Epithelial cell of esophagus (primary cell): Measurements from ENCODE around the gene HMGB4.

Experiments
- DNase-seq: peaks from one replicate; pipeline ENCODE4 v3.0.0; 2010; ENCODE audit warnings: low read depth
- H3K4me3 ChIP-seq: 2 replicates; pipeline ENCODE4 v1.5.1; 2011; ENCODE audit warnings: mild to moderate bottlenecking, low read length, control low read depth
- CTCF ChIP-seq: IDR thresholded peaks from 2 replicates; pipeline ENCODE4 v1.5.1; 2011; ENCODE audit warnings: low read depth, mild to moderate bottlenecking, low read length, control low read depth, inconsistent platforms; ENCODE audit not compliant: insufficient read depth; ENCODE audit errors: missing control alignments

Gene HMGB4

GRCh38 chr1:33863779-33864178 is at the start of gene HMGB4:
Gene HMGB4, plus strand, starts transcription at chr1:33864079. Its CDS starts 113 bp downstream, at chr1:33864192.
- no peak for TF ChIP-seq CTCF
- DNase-seq = no peak

GRCh38 chr1:33814166-33814565 is 49.7 kb upstream of the HMGB4 start:
- no peak overlapping the region for H3K4me3 ChIP-seq
- no peak for DNase-seq
- no peak for TF ChIP-seq CTCF

More at GRCh38 chr1:33863779-33864178, at the start of gene HMGB4:
- H3K4me3 ChIP-seq = no peak within 1 kb of the TSS

- DNase-seq = no peak
- no peak overlapping the region for H3K4me3 ChIP-seq
- no peak for TF ChIP-seq CTCF
Measured at GRCh38 chr1:33815061-33815460, 48.8 kb upstream of the HMGB4 start.

- no peak overlapping the region for H3K4me3 ChIP-seq
- no peak for TF ChIP-seq CTCF
- DNase-seq = no peak
Measured at GRCh38 chr1:33818071-33818470, 45.8 kb upstream of the HMGB4 start.

- no peak for DNase-seq
- TF ChIP-seq CTCF = no peak
- H3K4me3 ChIP-seq = no peak overlapping the region
Measured at GRCh38 chr1:33819290-33819912, 44.5 kb upstream of the HMGB4 start.

- TF ChIP-seq CTCF = no peak
- H3K4me3 ChIP-seq = no peak overlapping the region
- DNase-seq = no peak
Measured at GRCh38 chr1:33819913-33820311, 44.0 kb upstream of the HMGB4 start.

GRCh38 chr1:33820804-33821203 is 43.1 kb upstream of the HMGB4 start:
- no peak overlapping the region for H3K4me3 ChIP-seq
- TF ChIP-seq CTCF = no peak
- DNase-seq = no peak
